ENCODE measurements around the gene UBE2H. TPM values are rescaled to one million over a fixed set of nuclear protein-coding genes. Genes with fewer than 3 reads are reported as not detected.
"Not testable (repeated sequence)": the region's sequence is repeated elsewhere in the genome, so short reads cannot be mapped to it uniquely, and the experiment has no call there.

Gene UBE2H
- total RNA-seq, 4 donors from 2014 or later = 82.7 to 162 (median 103) TPM

GRCh38 chr7:129827467-129827990, 125.2 kb downstream of the UBE2H start:
- Histone ChIP-seq H3K4me1 (peaks cover 25 to 40% of the 10 kb centered on the region in 2 donors), H3K4me3 (no peak overlapping the region), H3K27ac (no peak overlapping the region), H3K9me3 (no peaks in the 10 kb centered on the region), H3K27me3 (no peaks in the 10 kb centered on the region), H3K36me3 (no peaks in the 10 kb centered on the region)
- no peak for ATAC-seq
- intact Hi-C loops (cut with DNase I; ENCODE audit: low total_unique reads) = loop anchor here (10.0 kb wide), 1 partner anchor 463 kb away; no protein-coding TSS in a partner anchor
- DNase-seq = no peak
- TF ChIP-seq CTCF (IDR thresholded peaks at IDR 0.05 in 4 of 5, conservative IDR thresholded peaks at IDR 0.05 in 1 of 5) (no peak), POLR2A (IDR thresholded peaks at IDR 0.05) (no peak)
- in situ Hi-C loops (cut with MboI; ENCODE audit: low sequenced_read_pairs in 4 of 4) = loop anchor here in 3 of 4 donors (5.0 to 25.0 kb wide), 3 partner anchors 110 to 185 kb away; no protein-coding TSS in a partner anchor

- not testable (repeated sequence) for H3K27ac ChIP-seq, H3K36me3 ChIP-seq, H3K27me3 ChIP-seq, DNase-seq, ATAC-seq, H3K4me3 ChIP-seq, H3K9me3 ChIP-seq
- intact Hi-C loops (cut with DNase I; ENCODE audit: low total_unique reads) (loop anchor here (10.0 kb wide), 1 partner anchor 462 kb away; no protein-coding TSS in a partner anchor), in situ Hi-C loops (cut with MboI; ENCODE audit: low sequenced_read_pairs in 4 of 4) (loop anchor here in 3 of 4 donors (5.0 to 25.0 kb wide), 3 partner anchors 110 to 185 kb away; no protein-coding TSS in a partner anchor)
- H3K4me1 ChIP-seq = peaks cover 25 to 36% of the 10 kb centered on the region in 2 donors
Observed at GRCh38 chr7:129826895-129827294, 125.9 kb downstream of the UBE2H start.

GRCh38 chr7:129825209-129825970, 127.4 kb downstream of the UBE2H start:
- TF ChIP-seq CTCF (IDR thresholded peaks at IDR 0.05 in 4 of 5, conservative IDR thresholded peaks at IDR 0.05 in 1 of 5) (peak; percentile 40 to 100 (median 81)), POLR2A (IDR thresholded peaks at IDR 0.05) (no peak)
- ATAC-seq = peak; percentile 63 to 68
- Histone ChIP-seq H3K27me3 (no peaks in the 10 kb centered on the region), H3K9me3 (no peaks in the 10 kb centered on the region), H3K4me3 (peak overlapping the region; percentile 65 to 86 (median 76)), H3K36me3 (no peaks in the 10 kb centered on the region), H3K27ac (peak overlapping the region; percentile 66 to 75 (median 74)), H3K4me1 (peaks cover 11 to 22% of the 10 kb centered on the region in 2 donors)
- in situ Hi-C loops (cut with MboI; ENCODE audit: low sequenced_read_pairs in 4 of 4) (loop anchor here in 3 of 4 donors (5.0 to 25.0 kb wide), 3 partner anchors 112 to 187 kb away; no protein-coding TSS in a partner anchor), intact Hi-C loops (cut with DNase I; ENCODE audit: low total_unique reads) (loop anchor here (1.0 to 10.0 kb wide), 4 partner anchors 85 to 461 kb away; partner anchors contain the start of gene NRF1)
- DNase-seq = peak; percentile 71 to 73

GRCh38 chr7:129824291-129825208, 128.2 kb downstream of the UBE2H start:
- in situ Hi-C loops (cut with MboI; ENCODE audit: low sequenced_read_pairs in 4 of 4) = loop anchor here in 3 of 4 donors (5.0 to 25.0 kb wide), 4 partner anchors 113 to 188 kb away; no protein-coding TSS in a partner anchor
- intact Hi-C loops (cut with DNase I; ENCODE audit: low total_unique reads) = loop anchor here (1.0 to 10.0 kb wide), 4 partner anchors 84 to 460 kb away; partner anchors contain the start of gene NRF1
- ATAC-seq (peak in 1 of 2 donors; percentile 11), DNase-seq (no peak)
- no peak overlapping the region for H3K27ac ChIP-seq
- H3K4me3 ChIP-seq = peak overlapping the region; percentile 65 to 86 (median 76)
- H3K9me3 ChIP-seq = no peaks in the 10 kb centered on the region
- peaks cover 4 to 14% of the 10 kb centered on the region in 2 donors for H3K4me1 ChIP-seq
- H3K36me3 ChIP-seq = no peaks in the 10 kb centered on the region
- H3K27me3 ChIP-seq = no peaks in the 10 kb centered on the region
- no peak for TF ChIP-seq POLR2A (IDR thresholded peaks at IDR 0.05)
- TF ChIP-seq CTCF (IDR thresholded peaks at IDR 0.05 in 4 of 5, conservative IDR thresholded peaks at IDR 0.05 in 1 of 5) = no peak

GRCh38 chr7:129823143-129823542, 129.6 kb downstream of the UBE2H start:
- H3K36me3 ChIP-seq, ATAC-seq, H3K4me3 ChIP-seq, DNase-seq, H3K9me3 ChIP-seq, H3K27me3 ChIP-seq, H3K27ac ChIP-seq: not testable (repeated sequence)
- H3K4me1 ChIP-seq = peaks cover 2 to 13% of the 10 kb centered on the region in 2 donors
- in situ Hi-C loops (cut with MboI; ENCODE audit: low sequenced_read_pairs in 4 of 4) (loop anchor here in 3 of 4 donors (10.0 to 25.0 kb wide), 2 partner anchors 158 to 161 kb away; no protein-coding TSS in a partner anchor), intact Hi-C loops (cut with DNase I; ENCODE audit: low total_unique reads) (loop anchor here (10.0 kb wide), 1 partner anchor 458 kb away; no protein-coding TSS in a partner anchor)
